Astrocyte of the hippocampus (primary cell): ENCODE data around the gene PGLYRP4.
A peak's percentile ranks its signal among the peaks of the same experiment; 100 is the strongest.

Experiments used
- DNase-seq: peaks from one replicate; pipeline ENCODE4 v3.0.0; 2011; ENCODE audit warnings: low read depth, low spot score

PGLYRP4 gene

GRCh38 chr1:153375511-153375910, 26.9 kb upstream of the PGLYRP4 start, which contains the start of gene S100A12:
TSS of gene S100A12 (minus strand) at chr1:153375621. CDS start at chr1:153374592, 1,029 bp downstream.
- DNase-seq, result peak; percentile 83

GRCh38 chr1:153374071-153374470, 25.4 kb upstream of the PGLYRP4 start:
- no peak for DNase-seq

DNA sequence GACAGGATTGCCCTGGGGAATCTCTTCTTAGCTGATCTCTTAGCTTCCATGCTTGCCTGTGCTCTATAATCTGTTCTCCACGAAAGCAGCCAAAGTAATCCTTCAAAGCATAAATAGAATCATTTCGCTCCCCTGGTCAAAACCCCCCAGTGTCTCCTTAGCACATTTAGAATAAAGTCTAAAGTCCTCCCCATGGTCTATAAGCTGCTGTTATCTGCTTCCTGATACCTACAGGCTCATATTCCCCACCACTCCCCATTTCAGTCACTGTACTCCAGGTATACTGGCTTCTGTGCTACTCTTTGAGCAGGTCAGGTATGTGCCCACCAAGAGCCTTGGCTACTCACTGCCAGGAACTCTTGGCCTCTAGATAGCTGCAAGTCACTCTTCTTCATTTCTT, 23.9 kb upstream of the PGLYRP4 start:
- DNase-seq, result no peak

GRCh38 chr1:153371231-153371630, 22.6 kb upstream of the PGLYRP4 start:
- DNase-seq, result no peak

DNA sequence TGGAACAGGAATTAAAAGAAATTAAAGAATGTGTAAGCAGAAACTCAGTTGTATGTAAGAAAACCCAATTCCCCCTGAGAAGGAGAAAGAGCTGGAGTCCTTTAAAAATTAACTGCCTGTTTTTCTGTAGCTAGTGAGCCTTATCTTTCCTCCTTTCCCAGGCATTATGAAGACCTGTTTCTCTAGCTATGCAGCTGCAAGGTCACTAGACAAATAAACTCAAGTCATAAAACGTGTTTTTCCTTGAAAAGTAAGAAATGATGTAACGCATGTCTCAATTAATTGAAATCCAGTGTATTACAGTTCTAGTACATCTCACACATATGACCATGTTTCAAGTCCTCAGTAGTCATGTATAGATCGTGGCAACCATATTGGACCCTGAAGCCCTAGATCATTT, 21.5 kb upstream of the PGLYRP4 start:
- DNase-seq, result no peak

- DNase-seq, result no peak
Observed at GRCh38 chr1:153368495-153368894, 19.9 kb upstream of the PGLYRP4 start.

DNA sequence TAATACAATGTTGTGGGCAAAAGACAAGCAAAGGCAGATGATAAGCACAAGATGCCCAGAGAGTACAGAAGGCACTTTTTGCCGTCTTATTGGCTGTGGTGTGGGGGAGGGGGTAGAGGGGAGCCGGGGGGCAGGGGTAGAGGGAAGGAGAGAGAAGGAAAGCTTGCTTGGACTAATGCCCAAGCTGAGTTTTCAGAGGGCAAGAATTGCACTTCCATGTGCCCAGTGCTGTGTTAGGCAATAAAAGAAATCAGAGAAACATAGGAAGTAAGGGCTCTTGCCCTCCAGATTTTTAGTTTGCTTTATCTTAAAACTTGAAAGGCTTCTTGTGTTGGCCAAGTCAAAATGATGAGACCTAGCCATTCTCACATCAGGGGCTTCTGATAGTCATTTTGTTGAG, 18.4 kb upstream of the PGLYRP4 start:
- no peak for DNase-seq

DNA sequence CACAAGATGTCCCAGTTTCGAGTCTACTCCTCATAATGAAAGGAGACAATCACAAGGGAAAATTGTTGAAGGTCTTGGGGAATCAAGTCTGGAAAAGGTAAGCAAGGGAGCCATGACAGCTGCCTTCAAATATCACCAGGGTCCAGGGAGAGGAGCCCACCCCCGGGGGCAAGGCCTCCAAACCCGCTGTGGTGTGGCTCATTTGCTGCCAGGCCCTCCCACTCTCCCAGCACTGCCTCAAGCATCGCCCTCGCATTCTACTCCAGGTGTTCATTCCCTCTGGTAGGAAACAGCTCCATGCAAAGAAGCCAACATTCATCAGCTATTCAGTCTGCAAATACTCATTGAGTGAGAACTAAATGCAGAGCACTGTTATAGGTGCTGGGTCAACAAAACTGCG, 17.6 kb upstream of the PGLYRP4 start:
- DNase-seq, result no peak

DNA sequence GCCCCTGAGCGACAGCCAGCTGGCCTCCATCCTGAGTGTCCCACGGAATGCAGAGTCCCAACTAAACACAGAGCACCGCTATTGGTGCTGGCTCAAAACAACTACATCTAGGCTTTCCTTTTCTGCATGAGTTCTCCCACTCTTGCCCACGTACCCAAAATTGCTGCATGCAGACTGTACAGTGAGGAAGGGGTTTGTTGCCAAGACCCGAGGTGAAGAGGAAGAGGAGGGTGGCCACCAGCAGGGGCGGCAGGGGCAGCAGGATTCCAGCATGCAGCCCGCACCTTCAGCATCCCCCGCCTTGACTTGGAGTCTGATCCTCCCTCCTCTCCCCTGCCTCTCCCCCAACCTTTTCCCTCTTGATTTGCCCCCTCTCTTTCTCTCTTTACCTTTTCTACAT, 17.1 kb upstream of the PGLYRP4 start:
- DNase-seq, result no peak

DNA sequence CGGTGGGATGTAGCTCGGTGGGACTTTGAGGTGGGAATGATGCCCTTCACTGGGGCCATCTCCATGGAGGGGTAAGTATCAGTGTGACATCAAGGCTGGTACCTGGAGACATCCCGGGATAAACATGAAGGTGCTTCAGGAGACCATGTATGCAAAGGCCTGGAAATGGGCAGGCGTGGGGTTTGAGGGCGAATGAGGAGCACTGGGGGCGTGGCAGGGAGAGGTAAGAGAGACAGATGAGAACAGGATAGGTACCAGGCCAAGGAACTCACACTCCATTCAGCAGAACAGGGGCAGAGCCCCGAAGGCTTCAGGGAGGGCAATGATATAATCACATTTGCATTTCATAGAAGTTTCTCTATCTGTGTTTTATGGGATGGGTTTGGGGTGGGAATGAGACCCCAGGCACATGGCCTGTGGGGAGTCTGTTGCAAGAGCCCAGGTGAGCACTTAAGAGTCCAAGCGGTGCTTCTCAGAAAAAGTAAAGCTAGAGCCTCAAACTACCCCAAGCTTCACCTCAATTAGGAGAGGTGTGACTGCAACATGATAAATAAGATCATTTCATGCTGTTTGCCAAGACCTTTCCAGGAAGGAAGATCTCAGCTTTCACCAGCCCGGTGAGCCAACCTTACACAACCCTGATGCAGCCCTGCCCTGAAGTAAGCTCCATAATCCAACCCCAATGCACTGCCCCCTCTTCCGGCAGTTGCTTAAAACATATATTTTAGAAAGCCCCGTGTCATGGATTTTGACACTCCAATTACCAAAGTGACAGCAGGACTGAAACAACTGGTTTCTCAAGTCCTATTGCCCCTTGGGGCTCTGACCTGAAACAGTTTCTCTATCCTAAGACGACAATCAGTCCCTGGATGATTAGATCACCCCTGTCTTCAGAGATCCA, 16.4 kb upstream of the PGLYRP4 start:
- DNase-seq, result no peak

DNA sequence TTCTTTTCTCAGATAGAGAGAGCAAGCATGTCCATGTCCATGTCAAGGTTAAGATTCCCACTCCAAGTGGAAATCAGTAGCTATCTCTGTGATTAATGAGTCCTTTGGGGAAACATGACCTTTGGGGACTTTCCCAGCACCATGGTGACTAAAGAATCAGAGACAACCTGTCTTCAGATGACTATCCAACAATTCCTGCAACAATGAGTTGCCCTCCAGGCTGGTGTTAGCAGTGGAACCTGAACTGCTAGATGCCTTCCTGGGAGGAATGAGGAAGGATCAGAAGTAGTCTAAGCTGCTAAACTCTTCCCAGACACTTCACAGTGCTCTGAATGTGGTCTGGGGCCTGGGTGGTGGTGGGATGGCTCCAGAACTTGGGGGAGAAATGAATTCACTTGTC, 15.5 kb upstream of the PGLYRP4 start:
- DNase-seq, result no peak

DNA sequence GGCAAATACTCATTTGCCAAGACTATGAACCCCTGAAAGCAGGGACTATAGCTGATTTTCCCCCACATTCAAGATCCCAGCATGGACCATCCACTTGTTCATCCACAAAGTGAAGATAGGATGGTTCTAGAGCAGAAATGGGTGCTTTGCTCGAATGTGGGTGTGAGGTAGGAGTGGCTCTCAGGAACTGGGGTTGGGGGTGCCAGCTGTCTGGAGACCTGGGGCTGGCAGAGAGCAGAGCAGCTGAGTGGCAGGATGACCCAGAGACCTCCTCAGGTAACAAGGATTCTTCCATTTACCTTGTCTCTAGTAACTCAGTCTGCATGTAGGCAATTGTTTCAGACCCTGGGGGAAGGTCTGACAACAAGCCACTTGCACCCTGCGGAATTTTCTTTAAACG, 15.0 kb upstream of the PGLYRP4 start:
- no peak for DNase-seq

GRCh38 chr1:153362187-153362775, 13.6 kb upstream of the PGLYRP4 start:
- no peak for DNase-seq

GRCh38 chr1:153361480-153362109, 13.0 kb upstream of the PGLYRP4 start:
- DNase-seq, result no peak

DNA sequence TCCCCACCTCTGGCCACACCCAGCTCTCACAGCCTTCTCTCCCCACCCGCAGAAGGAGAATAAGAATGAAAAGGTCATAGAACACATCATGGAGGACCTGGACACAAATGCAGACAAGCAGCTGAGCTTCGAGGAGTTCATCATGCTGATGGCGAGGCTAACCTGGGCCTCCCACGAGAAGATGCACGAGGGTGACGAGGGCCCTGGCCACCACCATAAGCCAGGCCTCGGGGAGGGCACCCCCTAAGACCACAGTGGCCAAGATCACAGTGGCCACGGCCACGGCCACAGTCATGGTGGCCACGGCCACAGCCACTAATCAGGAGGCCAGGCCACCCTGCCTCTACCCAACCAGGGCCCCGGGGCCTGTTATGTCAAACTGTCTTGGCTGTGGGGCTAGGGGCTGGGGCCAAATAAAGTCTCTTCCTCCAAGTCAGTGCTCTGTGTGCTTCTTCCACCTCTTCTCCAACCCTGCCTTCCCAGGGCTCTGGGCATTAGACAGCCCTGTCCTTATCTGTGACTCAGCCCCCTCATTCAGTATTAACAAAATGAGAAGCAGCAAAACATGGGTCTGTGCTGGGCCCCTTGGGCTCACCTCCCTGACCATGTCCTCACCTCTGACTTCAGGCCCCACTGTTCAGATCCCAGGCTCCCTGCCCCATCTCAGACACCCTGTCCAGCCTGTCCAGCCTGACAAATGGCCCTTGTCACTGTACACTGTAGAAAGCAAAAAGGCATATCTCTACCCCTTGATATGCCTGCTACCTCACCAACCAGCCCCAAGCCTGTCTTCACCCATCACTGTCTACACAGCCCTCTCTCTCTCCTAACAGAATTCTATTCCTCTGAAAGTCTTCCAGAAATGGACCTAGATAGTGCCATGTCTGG, 12.2 kb upstream of the PGLYRP4 start:
- no peak for DNase-seq

- no peak for DNase-seq
Observed at GRCh38 chr1:153360190-153360589, 11.5 kb upstream of the PGLYRP4 start.

DNA sequence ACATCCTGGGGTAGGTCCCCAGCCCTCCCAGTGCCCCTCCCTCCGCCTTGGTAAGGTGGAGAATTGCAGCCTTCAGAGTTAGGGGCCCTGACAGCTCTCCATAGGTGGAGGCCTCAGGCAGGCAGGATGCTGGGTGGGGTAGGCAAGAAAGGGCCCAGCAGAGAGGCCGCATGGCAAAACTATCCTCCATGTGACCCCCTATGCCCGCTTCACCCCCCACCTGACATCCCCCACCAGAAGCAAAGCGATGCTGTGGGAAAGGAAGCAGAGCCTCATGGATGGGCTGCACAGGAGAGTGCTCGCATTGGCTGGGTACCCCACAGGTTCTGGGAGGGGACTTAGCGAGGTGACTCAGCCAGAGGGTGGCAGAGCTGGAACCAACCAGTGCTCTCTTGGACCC, 10.6 kb upstream of the PGLYRP4 start:
- DNase-seq, result no peak

DNA sequence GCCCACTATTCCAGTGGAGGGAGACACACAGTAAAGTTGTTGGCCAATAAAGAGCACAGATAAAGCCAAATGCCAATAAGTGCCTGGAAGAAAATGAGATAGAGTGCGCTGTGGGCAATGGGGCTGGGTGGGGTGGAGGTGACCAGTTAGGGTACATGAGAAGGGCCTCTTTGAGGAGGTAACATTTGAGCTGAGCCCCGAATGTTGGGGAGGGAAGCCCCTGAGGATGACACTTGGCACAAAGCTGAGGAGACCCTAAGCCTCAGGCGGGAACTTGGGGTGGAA, 10.0 kb upstream of the PGLYRP4 start:
- no peak for DNase-seq

- DNase-seq, result no peak
Observed at GRCh38 chr1:153357853-153358690, 9.4 kb upstream of the PGLYRP4 start, which contains the start of gene S100A9. TSS of gene S100A9 (plus strand) at chr1:153357854. CDS start at chr1:153358284, 430 bp downstream.

DNA sequence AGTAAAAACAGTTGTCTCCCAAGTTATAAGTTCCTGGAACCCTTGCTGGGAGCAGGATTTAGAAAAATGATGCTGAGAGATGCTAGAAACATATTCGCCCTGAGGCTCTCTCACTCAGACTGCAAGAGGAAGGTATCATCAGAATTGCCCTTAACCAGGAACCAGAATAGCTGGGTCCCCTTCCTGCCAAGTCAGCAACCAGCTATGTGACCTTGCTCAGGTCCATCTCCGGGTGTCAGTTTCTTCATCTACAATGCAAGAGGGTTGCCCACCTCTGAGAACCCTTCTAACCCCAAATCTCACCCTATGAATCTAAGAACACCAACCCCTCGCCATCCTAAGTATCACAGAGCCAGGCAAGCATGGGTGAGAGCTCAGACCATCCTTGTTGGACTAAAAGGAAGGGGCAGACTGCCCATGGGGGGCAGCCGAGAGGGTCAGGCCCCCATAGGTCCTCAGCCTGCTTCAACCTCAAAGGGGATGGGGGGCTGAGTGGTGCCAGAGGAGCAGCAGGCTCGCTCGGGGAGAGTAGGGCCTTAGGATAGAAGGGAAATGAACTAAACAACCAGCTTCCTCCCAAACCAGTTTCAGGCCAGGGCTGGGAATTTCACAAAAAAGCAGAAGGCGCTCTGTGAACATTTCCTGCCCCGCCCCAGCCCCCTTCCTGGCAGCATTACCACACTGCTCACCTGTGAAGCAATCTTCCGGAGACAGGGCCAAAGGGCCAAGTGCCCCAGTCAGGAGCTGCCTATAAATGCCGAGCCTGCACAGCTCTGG, 8.6 kb upstream of the PGLYRP4 start:
- DNase-seq, result no peak
